HCT116 (cell line): ENCODE results near the gene UGT1A3. TPM values are rescaled to one million over a fixed set of nuclear protein-coding genes. Genes with fewer than 3 reads are reported as not detected.

Experiments
- ATAC-seq: fragments of 200-7000 bp; cut with Tn5 transposase; 2 replicates; pipeline ENCODE4 v1.9.1; 2020; ENCODE audit warnings: mild to moderate bottlenecking, moderate library complexity
- BruUV-seq: library from RNA; stranded (reverse); fragments of 400-500 nt; replicated peaks from 2 replicates; lab custom pipeline; 2021; lab: Mats Ljungman, UMichigan
- CTCF ChIA-PET: fragments of 300-600 bp; sonication (Branson Sonifier 250); formaldehyde crosslinking; loops from one replicate; lab custom pipeline; 2021; ENCODE audit warnings: antibody characterized with exemption; lab: Charles Lee
- POLR2A ChIA-PET: fragments of 300-600, 350-600 bp; sonication (Branson Sonifier 250); formaldehyde crosslinking; loops from one replicate; lab custom pipeline; 2021; ENCODE audit warnings: antibody characterized with exemption; lab: Charles Lee
- RAD21 ChIA-PET, 2 experiments: fragments of 300-600 bp; sonication (Branson Sonifier 250); formaldehyde crosslinking; loops; one replicate each; lab custom pipeline; 2023; ENCODE audit warnings: low total read pairs in 2 of 2; ENCODE audit not compliant: uncharacterized antibody in 2 of 2, unreplicated experiment in 2 of 2, low non-redundant PET in 1 of 2; lab: Charles Lee
- DNase-seq: peaks from one replicate; pipeline ENCODE4 v3.0.0-alpha.2; 2010; ENCODE audit warnings: low read depth, low spot score
- H2AFZ ChIP-seq: fragments of 200-600 bp; shearing (Covaris generic), sonication (generic); 2 replicates; pipeline ENCODE4 v1.6.1; 2017; ENCODE audit warnings: low read depth, mixed run types, mixed read lengths, antibody characterized with exemption, low read length; ENCODE audit not compliant: poor library complexity, severe bottlenecking
- H3K27ac ChIP-seq: 2 replicates; pipeline ENCODE4 v1.5.1; 2012; ENCODE audit warnings: low read depth, low read length
- H3K27me3 ChIP-seq: fragments of 200-600 bp; sonication (generic); 2 replicates; pipeline ENCODE4 v1.6.1; 2016; ENCODE audit warnings: mixed run types, low read length, mixed read lengths; ENCODE audit not compliant: insufficient read depth
- H3K36me3 ChIP-seq, 2 experiments: fragments of 200-500 bp in 1 of 2; fragments of 200-600 bp in 1 of 2; sonication (Bioruptor generic) in 1 of 2; sonication (generic) in 1 of 2; 2 replicates each; pipeline versions ENCODE4 v1.5.1 to v1.6.1; 2014 to 2016; ENCODE audit warnings: low read length in 2 of 2, inconsistent platforms in 1 of 2, mixed read lengths in 1 of 2, mixed run types in 1 of 2; ENCODE audit not compliant: insufficient read depth in 2 of 2, control insufficient read depth in 1 of 2
- H3K4me1 ChIP-seq, 2 experiments: fragments of 200-600 bp in 1 of 2; sonication (generic) in 1 of 2; 2 replicates each; pipeline versions ENCODE4 v1.5.1 to v1.6.1; 2012 to 2017; ENCODE audit warnings: low read length in 2 of 2, inconsistent platforms in 1 of 2, mild to moderate bottlenecking in 1 of 2, mixed read lengths in 1 of 2, mixed run types in 1 of 2, moderate library complexity in 1 of 2; ENCODE audit not compliant: insufficient read depth in 2 of 2, control insufficient read depth in 1 of 2
- H3K4me2 ChIP-seq: fragments of 200-600 bp; sonication (generic); 2 replicates; pipeline ENCODE4 v1.6.1; 2017; ENCODE audit warnings: mixed run types, low read length, mixed read lengths
- H3K4me3 ChIP-seq, 2 experiments: fragments of 200-600 bp in 1 of 2; sonication (generic) in 1 of 2; replicated peaks in 1 of 2; 2 replicates each; pipeline ENCODE4 v1.5.1; 2011 to 2016; ENCODE audit warnings: low read length in 2 of 2, control low read depth in 1 of 2, low read depth in 1 of 2, mild to moderate bottlenecking in 1 of 2, mixed read lengths in 1 of 2, mixed run types in 1 of 2
- H3K79me2 ChIP-seq: fragments of 200-600 bp; sonication (generic); 2 replicates; pipeline ENCODE4 v1.6.1; 2017; ENCODE audit warnings: mild to moderate bottlenecking, mixed run types, low read length, moderate library complexity, mixed read lengths; ENCODE audit not compliant: insufficient read depth
- H3K9ac ChIP-seq: fragments of 200-600 bp; sonication (generic); 2 replicates; pipeline ENCODE4 v1.6.1; 2016; ENCODE audit warnings: low read length, mixed read lengths
- H3K9me2 ChIP-seq: fragments of 200-600 bp; sonication (generic), shearing (Covaris generic); 2 replicates; pipeline ENCODE4 v1.6.1; 2017; ENCODE audit warnings: mixed run types, mild to moderate bottlenecking, moderate library complexity; ENCODE audit not compliant: insufficient read depth
- H3K9me3 ChIP-seq, 2 experiments: fragments of 200-500 bp in 1 of 2; fragments of 200-600 bp in 1 of 2; sonication (Bioruptor generic) in 1 of 2; sonication (generic) in 1 of 2; 2 replicates each; pipeline ENCODE4 v1.6.1; 2014 to 2017; ENCODE audit warnings: low read length in 2 of 2, mixed read lengths in 2 of 2, inconsistent platforms in 1 of 2, low read depth in 1 of 2, mild to moderate bottlenecking in 1 of 2, mixed run types in 1 of 2, moderate library complexity in 1 of 2; ENCODE audit not compliant: control insufficient read depth in 1 of 2, insufficient read depth in 1 of 2
- H4K20me1 ChIP-seq: fragments of 200-600 bp; sonication (generic), shearing (Covaris generic); 2 replicates; pipeline ENCODE4 v1.6.1; 2017; ENCODE audit warnings: mixed run types, mild to moderate bottlenecking, moderate library complexity; ENCODE audit not compliant: insufficient read depth
- CEBPB ChIP-seq: IDR thresholded peaks from 2 replicates; pipeline ENCODE4 v1.6.1; 2012; ENCODE audit warnings: low read depth
- EGR1 ChIP-seq: IDR thresholded peaks from 2 replicates; pipeline ENCODE4 v1.6.1; 2012; ENCODE audit warnings: low read depth
- ELF1 ChIP-seq: IDR thresholded peaks from 2 replicates; pipeline ENCODE4 v1.6.1; 2012; ENCODE audit warnings: low read depth, borderline replicate concordance
- EZH2 ChIP-seq: fragments of 200-600 bp; sonication (generic); IDR thresholded peaks from 2 replicates; pipeline ENCODE4 v1.6.1; 2017; ENCODE audit warnings: antibody characterized with exemption, mixed run types
- EZH2phosphoT487 ChIP-seq: fragments of 200-600 bp; IDR thresholded peaks from 2 replicates; pipeline ENCODE4 v1.6.1; 2018; ENCODE audit warnings: antibody characterized with exemption, borderline replicate concordance
- FOSL1 ChIP-seq: IDR thresholded peaks from 2 replicates; pipeline ENCODE4 v1.6.1; 2012; ENCODE audit warnings: low read depth
- JUND ChIP-seq: IDR thresholded peaks from 2 replicates; pipeline ENCODE4 v1.6.1; 2012
- POLR2A ChIP-seq: IDR thresholded peaks from 2 replicates; pipeline ENCODE4 v1.7.0; 2011; ENCODE audit warnings: borderline replicate concordance; ENCODE audit not compliant: insufficient read depth, insufficient read length; ENCODE audit errors: extremely low read depth
- POLR2AphosphoS5 ChIP-seq: IDR thresholded peaks from 2 replicates; pipeline ENCODE4 v1.6.1; 2011; ENCODE audit warnings: mild to moderate bottlenecking, low read depth, low read length, moderate library complexity
- RAD21 ChIP-seq: IDR thresholded peaks from 2 replicates; pipeline ENCODE4 v1.6.1; 2012; ENCODE audit warnings: low read depth, mild to moderate bottlenecking
- SIN3A ChIP-seq: IDR thresholded peaks from 2 replicates; pipeline ENCODE4 v1.6.1; 2012; ENCODE audit warnings: low read depth
- SP1 ChIP-seq: IDR thresholded peaks from 2 replicates; pipeline ENCODE4 v1.6.1; 2012; ENCODE audit warnings: low read depth
- SRF ChIP-seq: IDR thresholded peaks from 2 replicates; pipeline ENCODE4 v1.6.1; 2012; ENCODE audit warnings: low read depth
- TCF7L2 ChIP-seq: IDR thresholded peaks from 2 replicates; pipeline ENCODE4 v1.7.0; 2011; ENCODE audit warnings: borderline replicate concordance, inconsistent platforms; ENCODE audit not compliant: insufficient read depth, insufficient read length; ENCODE audit errors: extremely low read depth
- ZFX ChIP-seq: fragments of 450-650 bp; IDR thresholded peaks from 2 replicates; pipeline ENCODE4 v1.6.1; 2017
- ZNF274 ChIP-seq: fragments of 200-500 bp; sonication (Bioruptor generic); IDR thresholded peaks from 2 replicates; pipeline ENCODE4 v1.6.1; 2014; ENCODE audit warnings: mild to moderate bottlenecking, low read depth, low read length, inconsistent platforms
- intact Hi-C: fragments of 100-400 bp; cut with micrococcal nuclease; formaldehyde crosslinking; loops from 2 replicates; pipeline ENCODE4 v1.10.0; 2022
- total RNA-seq: library from RNA; stranded (reverse); gene quantifications from one replicate; pipeline ENCODE4 v1.2.1, GENCODE V29; 2021; ENCODE audit not compliant: unreplicated experiment
- TF ChIP-seq, protein P1 (sequence below): IDR thresholded peaks from 2 replicates; pipeline ENCODE4 v1.6.1; 2011; ENCODE audit warnings: mild to moderate bottlenecking, low read length, moderate library complexity; ENCODE audit not compliant: insufficient replicate concordance; ENCODE audit errors: extremely low read depth
- TF ChIP-seq, protein P2 (sequence below): IDR thresholded peaks from 2 replicates; pipeline ENCODE4 v1.6.1; 2012; ENCODE audit warnings: low read depth
- TF ChIP-seq, protein P3 (sequence below): IDR thresholded peaks from 2 replicates; pipeline ENCODE4 v1.6.1; 2012
- TF ChIP-seq, protein P4 (sequence below): IDR thresholded peaks from 2 replicates; pipeline ENCODE4 v1.6.1; 2012

The UGT1A3 gene
- total RNA-seq, 1 experiment from 2014 or later = not detected

GRCh38 chr2:233779722-233780121 is 50.9 kb downstream of the UGT1A3 start:
- H3K27ac ChIP-seq = no peak overlapping the region
- no peak overlapping the region for H2AFZ ChIP-seq
- POLR2A ChIA-PET = no interaction called here
- no peaks in the 10 kb centered on the region for H4K20me1 ChIP-seq
- TF ChIP-seq RAD21 = no peak
- TF ChIP-seq, protein P1, sequence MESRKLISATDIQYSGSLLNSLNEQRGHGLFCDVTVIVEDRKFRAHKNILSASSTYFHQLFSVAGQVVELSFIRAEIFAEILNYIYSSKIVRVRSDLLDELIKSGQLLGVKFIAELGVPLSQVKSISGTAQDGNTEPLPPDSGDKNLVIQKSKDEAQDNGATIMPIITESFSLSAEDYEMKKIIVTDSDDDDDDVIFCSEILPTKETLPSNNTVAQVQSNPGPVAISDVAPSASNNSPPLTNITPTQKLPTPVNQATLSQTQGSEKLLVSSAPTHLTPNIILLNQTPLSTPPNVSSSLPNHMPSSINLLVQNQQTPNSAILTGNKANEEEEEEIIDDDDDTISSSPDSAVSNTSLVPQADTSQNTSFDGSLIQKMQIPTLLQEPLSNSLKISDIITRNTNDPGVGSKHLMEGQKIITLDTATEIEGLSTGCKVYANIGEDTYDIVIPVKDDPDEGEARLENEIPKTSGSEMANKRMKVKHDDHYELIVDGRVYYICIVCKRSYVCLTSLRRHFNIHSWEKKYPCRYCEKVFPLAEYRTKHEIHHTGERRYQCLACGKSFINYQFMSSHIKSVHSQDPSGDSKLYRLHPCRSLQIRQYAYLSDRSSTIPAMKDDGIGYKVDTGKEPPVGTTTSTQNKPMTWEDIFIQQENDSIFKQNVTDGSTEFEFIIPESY = no peak
- TF ChIP-seq FOSL1 = no peak
- TF ChIP-seq JUND = no peak
- TF ChIP-seq ZNF274 = no peak
- no peak for TF ChIP-seq CEBPB
- TF ChIP-seq ZFX = no peak
- no peak for TF ChIP-seq TCF7L2
- no peak for TF ChIP-seq SIN3A
- no peak for TF ChIP-seq POLR2A
- no peak for TF ChIP-seq SP1
- TF ChIP-seq, protein P2, sequence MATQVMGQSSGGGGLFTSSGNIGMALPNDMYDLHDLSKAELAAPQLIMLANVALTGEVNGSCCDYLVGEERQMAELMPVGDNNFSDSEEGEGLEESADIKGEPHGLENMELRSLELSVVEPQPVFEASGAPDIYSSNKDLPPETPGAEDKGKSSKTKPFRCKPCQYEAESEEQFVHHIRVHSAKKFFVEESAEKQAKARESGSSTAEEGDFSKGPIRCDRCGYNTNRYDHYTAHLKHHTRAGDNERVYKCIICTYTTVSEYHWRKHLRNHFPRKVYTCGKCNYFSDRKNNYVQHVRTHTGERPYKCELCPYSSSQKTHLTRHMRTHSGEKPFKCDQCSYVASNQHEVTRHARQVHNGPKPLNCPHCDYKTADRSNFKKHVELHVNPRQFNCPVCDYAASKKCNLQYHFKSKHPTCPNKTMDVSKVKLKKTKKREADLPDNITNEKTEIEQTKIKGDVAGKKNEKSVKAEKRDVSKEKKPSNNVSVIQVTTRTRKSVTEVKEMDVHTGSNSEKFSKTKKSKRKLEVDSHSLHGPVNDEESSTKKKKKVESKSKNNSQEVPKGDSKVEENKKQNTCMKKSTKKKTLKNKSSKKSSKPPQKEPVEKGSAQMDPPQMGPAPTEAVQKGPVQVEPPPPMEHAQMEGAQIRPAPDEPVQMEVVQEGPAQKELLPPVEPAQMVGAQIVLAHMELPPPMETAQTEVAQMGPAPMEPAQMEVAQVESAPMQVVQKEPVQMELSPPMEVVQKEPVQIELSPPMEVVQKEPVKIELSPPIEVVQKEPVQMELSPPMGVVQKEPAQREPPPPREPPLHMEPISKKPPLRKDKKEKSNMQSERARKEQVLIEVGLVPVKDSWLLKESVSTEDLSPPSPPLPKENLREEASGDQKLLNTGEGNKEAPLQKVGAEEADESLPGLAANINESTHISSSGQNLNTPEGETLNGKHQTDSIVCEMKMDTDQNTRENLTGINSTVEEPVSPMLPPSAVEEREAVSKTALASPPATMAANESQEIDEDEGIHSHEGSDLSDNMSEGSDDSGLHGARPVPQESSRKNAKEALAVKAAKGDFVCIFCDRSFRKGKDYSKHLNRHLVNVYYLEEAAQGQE = no peak
- no peak for TF ChIP-seq EGR1
- TF ChIP-seq, protein P3, sequence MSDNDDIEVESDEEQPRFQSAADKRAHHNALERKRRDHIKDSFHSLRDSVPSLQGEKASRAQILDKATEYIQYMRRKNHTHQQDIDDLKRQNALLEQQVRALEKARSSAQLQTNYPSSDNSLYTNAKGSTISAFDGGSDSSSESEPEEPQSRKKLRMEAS = no peak
- no peak for TF ChIP-seq SRF
- TF ChIP-seq POLR2AphosphoS5 = no peak
- no peak for TF ChIP-seq ELF1
- TF ChIP-seq EZH2phosphoT487 = no peak
- no peak for TF ChIP-seq EZH2
- TF ChIP-seq, protein P4, sequence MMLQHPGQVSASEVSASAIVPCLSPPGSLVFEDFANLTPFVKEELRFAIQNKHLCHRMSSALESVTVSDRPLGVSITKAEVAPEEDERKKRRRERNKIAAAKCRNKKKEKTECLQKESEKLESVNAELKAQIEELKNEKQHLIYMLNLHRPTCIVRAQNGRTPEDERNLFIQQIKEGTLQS = no peak
- no peak for DNase-seq
- no peaks in the 10 kb centered on the region for H3K27me3 ChIP-seq
- H3K9me2 ChIP-seq = no peaks in the 10 kb centered on the region
- ATAC-seq = no peak
- CTCF ChIA-PET = no interaction called here
- H3K4me1 ChIP-seq = no peaks in the 10 kb centered on the region
- intact Hi-C loops = no loop called here
- no peaks in the 10 kb centered on the region for H3K36me3 ChIP-seq
- H3K79me2 ChIP-seq = no peaks in the 10 kb centered on the region
- no peaks in the 10 kb centered on the region for H3K9me3 ChIP-seq
- H3K4me3 ChIP-seq = no peak overlapping the region
- BruUV-seq = no TSS peak
- RAD21 ChIA-PET = no interaction called here
- no peak overlapping the region for H3K9ac ChIP-seq
- H3K4me2 ChIP-seq = no peak overlapping the region
